Brain microvascular endothelial cell (primary cell): Measurements from ENCODE around the gene HTR6.

Experiments
- DNase-seq: peaks from one replicate; pipeline ENCODE4 v3.0.0-alpha.2; 2020
- H3K27ac ChIP-seq: fragments of 250-450 bp; sonication (Bioruptor Pico); 2 replicates; pipeline ENCODE4 v1.5.1; 2020; ENCODE audit warnings: mild to moderate bottlenecking, moderate library complexity
- H3K27me3 ChIP-seq: fragments of 250-450 bp; sonication (Bioruptor Pico); replicated peaks from 2 replicates; pipeline ENCODE4 v1.5.1; 2020; ENCODE audit warnings: mild to moderate bottlenecking
- H3K36me3 ChIP-seq: fragments of 250-450 bp; sonication (Bioruptor Pico); replicated peaks from 2 replicates; pipeline ENCODE4 v1.5.1; 2020; ENCODE audit warnings: mild to moderate bottlenecking
- H3K4me3 ChIP-seq: 2 replicates; pipeline ENCODE4 v1.5.1; 2011; ENCODE audit warnings: low read depth, mild to moderate bottlenecking, control low read depth, low read length, moderate library complexity
- CTCF ChIP-seq: IDR thresholded peaks from 2 replicates; pipeline ENCODE4 v1.5.1; 2011; ENCODE audit warnings: low read depth, mild to moderate bottlenecking, moderate library complexity, low read length, control low read depth, inconsistent platforms; ENCODE audit errors: missing control alignments
- in situ Hi-C: cut with HindIII; loops from 2 replicates; pipeline ENCODE4 v1.10.0; 2017; ENCODE audit warnings: low sequenced_read_pairs, low pct_ligation_motif_present

Gene HTR6

GRCh38 chr1:19655718-19656080, 9.0 kb upstream of the HTR6 start:
- Histone ChIP-seq H3K36me3 (peaks cover 24% of the 10 kb centered on the region), H3K27ac (no peak overlapping the region), H3K27me3 (no peaks in the 10 kb centered on the region), H3K4me3 (no peak overlapping the region)
- DNase-seq, result no peak
- TF ChIP-seq CTCF, result no peak
- in situ Hi-C loops, result no loop called here

- no peak for TF ChIP-seq CTCF
- in situ Hi-C loops, result no loop called here
- Histone ChIP-seq H3K27ac (no peak overlapping the region), H3K4me3 (no peak overlapping the region), H3K36me3 (peaks cover 24% of the 10 kb centered on the region), H3K27me3 (no peaks in the 10 kb centered on the region)
- DNase-seq, result no peak
Observed at GRCh38 chr1:19656134-19656779, 8.4 kb upstream of the HTR6 start.

- in situ Hi-C loops, result no loop called here
- Histone ChIP-seq H3K27ac (no peak overlapping the region), H3K4me3 (no peak overlapping the region), H3K27me3 (no peaks in the 10 kb centered on the region), H3K36me3 (peaks cover 24% of the 10 kb centered on the region)
- TF ChIP-seq CTCF, result no peak
- DNase-seq, result no peak
Observed at GRCh38 chr1:19656780-19657466, 7.8 kb upstream of the HTR6 start.

- TF ChIP-seq CTCF, result no peak
- DNase-seq, result no peak
- Histone ChIP-seq H3K36me3 (peaks cover 24% of the 10 kb centered on the region), H3K27ac (no peak overlapping the region), H3K27me3 (no peaks in the 10 kb centered on the region), H3K4me3 (no peak overlapping the region)
- in situ Hi-C loops, result no loop called here
Observed at GRCh38 chr1:19657511-19657910, 7.2 kb upstream of the HTR6 start.

- no peak for TF ChIP-seq CTCF
- Histone ChIP-seq H3K27ac (no peak overlapping the region), H3K36me3 (peaks cover 24% of the 10 kb centered on the region), H3K4me3 (no peak overlapping the region), H3K27me3 (peaks cover 3% of the 10 kb centered on the region)
- in situ Hi-C loops, result no loop called here
- DNase-seq, result no peak
Observed at GRCh38 chr1:19658186-19658585, 6.5 kb upstream of the HTR6 start.
